Endometrium (tissue), 2 donors: ENCODE data around the gene PIAS4.

ENCODE experiments used
- FAIRE-seq: peaks from 2 replicates; lab custom pipeline; 2012; peaks lifted over from hg19 to GRCh38; lab: Jason Lieb, UNC
- donor health status: control.
- donor health status: control.

The PIAS4 gene

GRCh38 chr19:4023600-4024398, 16.3 kb downstream of the PIAS4 start:
- FAIRE-seq = no peak

GRCh38 chr19:4025317-4025716, 17.8 kb downstream of the PIAS4 start:
- no peak for FAIRE-seq

GRCh38 chr19:4027146-4027545, 19.6 kb downstream of the PIAS4 start:
- FAIRE-seq = no peak

GRCh38 chr19:4028334-4029246, 21.1 kb downstream of the PIAS4 start:
- FAIRE-seq = no peak

- no peak for FAIRE-seq
These were observed 21.7 kb downstream of the PIAS4 start for GRCh38 chr19:4029247-4029614.

GRCh38 chr19:4030552-4030951, 23.0 kb downstream of the PIAS4 start:
- FAIRE-seq = no peak

- FAIRE-seq = no peak
These were observed 23.4 kb downstream of the PIAS4 start for GRCh38 chr19:4030981-4031380.

GRCh38 chr19:4031420-4031819, 23.9 kb downstream of the PIAS4 start:
- no peak for FAIRE-seq

GRCh38 chr19:4032436-4032835, 24.9 kb downstream of the PIAS4 start:
- no peak for FAIRE-seq

- no peak for FAIRE-seq
These were observed 25.8 kb downstream of the PIAS4 start for GRCh38 chr19:4033028-4033956.

GRCh38 chr19:4034048-4035017, 26.8 kb downstream of the PIAS4 start:
- no peak for FAIRE-seq

- no peak for FAIRE-seq
These were observed 27.6 kb downstream of the PIAS4 start for GRCh38 chr19:4035018-4035566.

GRCh38 chr19:4035582-4035981, 28.0 kb downstream of the PIAS4 start:
- FAIRE-seq = no peak

GRCh38 chr19:4036576-4037300, 29.2 kb downstream of the PIAS4 start:
- no peak for FAIRE-seq

- FAIRE-seq = no peak
These were observed 29.9 kb downstream of the PIAS4 start for GRCh38 chr19:4037301-4037949.

- FAIRE-seq = no peak
These were observed 30.5 kb downstream of the PIAS4 start for GRCh38 chr19:4038057-4038456.

- FAIRE-seq = no peak
These were observed 31.3 kb downstream of the PIAS4 start for GRCh38 chr19:4038661-4039423.

- FAIRE-seq = no peak
These were observed 34.7 kb downstream of the PIAS4 start for GRCh38 chr19:4042064-4042730.
